ENCODE data around the gene DPM3. TPM values are rescaled to one million over a fixed set of nuclear protein-coding genes. Genes with fewer than 3 reads are reported as not detected.

The DPM3 gene
- total RNA-seq, 1 experiment from 2014 or later = 113 TPM

GRCh38 chr1:155122308-155122707, 18.0 kb downstream of the DPM3 start:
- no peaks in the 10 kb centered on the region for H3K79me2 ChIP-seq (ENCODE audit: insufficient read depth, low read length)
- no peak overlapping the region for H2AFZ ChIP-seq (ENCODE audit: low read depth, low read length, poor library complexity, severe bottlenecking)
- H4K20me1 ChIP-seq (ENCODE audit: insufficient read depth) = no peaks in the 10 kb centered on the region
- no peak overlapping the region for H3K4me2 ChIP-seq (ENCODE audit: low read length)
- no TSS peak for BruUV-seq (replicated peaks)
- intact Hi-C loops (cut with micrococcal nuclease) = no loop called here
- ChIA-PET POLR2A (interaction anchor here (1.1 kb wide), 1 partner anchor 31 kb away, joined by 3 read pairs; no protein-coding TSS in a partner anchor), RAD21 (ENCODE audit: low non-redundant PET in 1 of 2, low total read pairs in 2 of 2, uncharacterized antibody in 2 of 2, unreplicated experiment in 2 of 2) (no interaction called here), CTCF (interaction anchor here (1.1 to 2.1 kb wide), 2 partner anchors 37 to 45 kb away, joined by 3 to 8 read pairs; no protein-coding TSS in a partner anchor)
- no peak for TF ChIP-seq SIN3A (IDR thresholded peaks at IDR 0.05; ENCODE audit: low read depth)
- TF ChIP-seq MAX (IDR thresholded peaks at IDR 0.05) = no peak
- TF ChIP-seq FOSL1 (IDR thresholded peaks at IDR 0.05; ENCODE audit: low read depth) = no peak
- no peak for TF ChIP-seq ZFX (IDR thresholded peaks at IDR 0.05)
- no peak for TF ChIP-seq TCF7L2 (IDR thresholded peaks at IDR 0.05; ENCODE audit: borderline replicate concordance, extremely low read depth, insufficient read depth, insufficient read length)
- no peak for TF ChIP-seq SP1 (IDR thresholded peaks at IDR 0.05; ENCODE audit: low read depth)
- TF ChIP-seq CTCF (IDR thresholded peaks at IDR 0.05 in 2 of 3, conservative IDR thresholded peaks at IDR 0.05 in 1 of 3; ENCODE audit: borderline replicate concordance in 1 of 3, insufficient read depth in 1 of 3, low read depth in 2 of 3, low read length in 2 of 3) = no peak
- no peak for TF ChIP-seq EZH2phosphoT487 (IDR thresholded peaks at IDR 0.05; ENCODE audit: borderline replicate concordance)
- TF ChIP-seq EZH2 (IDR thresholded peaks at IDR 0.05) = no peak
- no peak for TF ChIP-seq ZBTB33 (IDR thresholded peaks at IDR 0.05; ENCODE audit: extremely low read depth, insufficient replicate concordance, low read length)
- no peak for TF ChIP-seq POLR2A (IDR thresholded peaks at IDR 0.05; ENCODE audit: borderline replicate concordance, extremely low read depth, insufficient read depth, insufficient read length)
- no peak for TF ChIP-seq EGR1 (IDR thresholded peaks at IDR 0.05; ENCODE audit: low read depth)
- no peak for TF ChIP-seq REST (IDR thresholded peaks at IDR 0.05; ENCODE audit: low read depth)
- no peak for TF ChIP-seq CEBPB (IDR thresholded peaks at IDR 0.05; ENCODE audit: low read depth)
- no peak for TF ChIP-seq YY1 (IDR thresholded peaks at IDR 0.05; ENCODE audit: extremely low read depth, insufficient replicate concordance, low read depth, low read length)
- TF ChIP-seq RAD21 (IDR thresholded peaks at IDR 0.05; ENCODE audit: low read depth) = no peak
- TF ChIP-seq ELF1 (IDR thresholded peaks at IDR 0.05; ENCODE audit: borderline replicate concordance, low read depth) = no peak
- no peak for TF ChIP-seq POLR2AphosphoS5 (IDR thresholded peaks at IDR 0.05; ENCODE audit: low read depth, low read length)
- ATAC-seq = no peak
- no peak overlapping the region for H3K4me3 ChIP-seq (replicated peaks in 1 of 2; ENCODE audit: low read depth in 1 of 2, low read length in 2 of 2)
- no peak overlapping the region for H3K27ac ChIP-seq (ENCODE audit: low read depth, low read length)
- no peak overlapping the region for H3K9ac ChIP-seq (ENCODE audit: low read length)
- H3K27me3 ChIP-seq (ENCODE audit: insufficient read depth, low read length) = peaks cover 6% of the 10 kb centered on the region; the same call in 1 of the 2 replicates
- no peaks in the 10 kb centered on the region for H3K36me3 ChIP-seq (ENCODE audit: control insufficient read depth in 1 of 2, insufficient read depth in 2 of 2, low read length in 2 of 2)
- DNase-seq (ENCODE audit: low read depth, low spot score) = no peak
- no peaks in the 10 kb centered on the region for H3K9me2 ChIP-seq (ENCODE audit: insufficient read depth)
- no peaks in the 10 kb centered on the region for H3K9me3 ChIP-seq (ENCODE audit: control insufficient read depth in 1 of 2, insufficient read depth in 1 of 2, low read depth in 1 of 2, low read length in 2 of 2)
- peaks cover 19 to 30% of the 10 kb centered on the region in 2 experiments for H3K4me1 ChIP-seq (ENCODE audit: control insufficient read depth in 1 of 2, insufficient read depth in 2 of 2, low read length in 2 of 2)

Measured in HCT116 (cell line).